RWPE1 (cell line): Measurements from ENCODE around the gene PYDC1.

ENCODE experiments used
- CTCF ChIA-PET: fragments of 350-600 bp; sonication (Branson Sonifier 250); formaldehyde crosslinking; extraction: SDS; loops from one replicate; lab custom pipeline; 2021; lab: Yijun Ruan, JAX
- POLR2A ChIA-PET: fragments of 400-600 bp; formaldehyde crosslinking; extraction: SDS; loops from one replicate; lab custom pipeline; 2020; ENCODE audit warnings: antibody characterized with exemption; ENCODE audit not compliant: low non-redundant PET; lab: Yijun Ruan, JAX
- DNase-seq: peaks from one replicate; pipeline ENCODE4 v3.0.0; 2012; ENCODE audit warnings: low spot score
- H3K27ac ChIP-seq: fragments of 450-650 bp; 2 replicates; pipeline ENCODE4 v1.5.1; 2017
- CTCF ChIP-seq: fragments of 450-650 bp; conservative IDR thresholded peaks from 2 replicates; pipeline ENCODE4 v1.5.1; 2017; ENCODE audit warnings: low read depth, mild to moderate bottlenecking

PYDC1 gene

GRCh38 chr16:31224092-31224955 lies 7.4 kb upstream of the PYDC1 start:
- DNase-seq, result no peak
- CTCF ChIA-PET, result no interaction called here
- no peak for TF ChIP-seq CTCF
- POLR2A ChIA-PET, result interaction anchor here (0.6 kb wide), 1 partner anchor 19 kb away, joined by 4 read pairs; no protein-coding TSS in a partner anchor
- H3K27ac ChIP-seq, result no peak overlapping the region

GRCh38 chr16:31223044-31223443 lies 6.1 kb upstream of the PYDC1 start:
- CTCF ChIA-PET, result no interaction called here
- POLR2A ChIA-PET, result no interaction called here
- DNase-seq, result no peak
- TF ChIP-seq CTCF, result no peak
- H3K27ac ChIP-seq, result no peak overlapping the region

GRCh38 chr16:31221357-31222160 lies 4.6 kb upstream of the PYDC1 start:
- CTCF ChIA-PET, result no interaction called here
- DNase-seq, result no peak
- POLR2A ChIA-PET, result no interaction called here
- H3K27ac ChIP-seq, result no peak overlapping the region
- no peak for TF ChIP-seq CTCF

GRCh38 chr16:31219154-31219741 lies 2.3 kb upstream of the PYDC1 start:
- DNase-seq, result no peak
- POLR2A ChIA-PET, result no interaction called here
- no peak for TF ChIP-seq CTCF
- CTCF ChIA-PET, result no interaction called here
- H3K27ac ChIP-seq, result no peak overlapping the region

- no peak overlapping the region for H3K27ac ChIP-seq
- DNase-seq, result no peak
- POLR2A ChIA-PET, result interaction anchor here (0.6 kb wide), 1 partner anchor 212 kb away, joined by 3 read pairs; no protein-coding TSS in a partner anchor
- TF ChIP-seq CTCF, result no peak
- CTCF ChIA-PET, result interaction anchor here (0.5 kb wide), 1 partner anchor 119 kb away, joined by 3 read pairs; no protein-coding TSS in a partner anchor
Observed at GRCh38 chr16:31217136-31217530, 198 bp upstream of the PYDC1 start.
